ENCODE data around the gene GALK2.

DNA sequence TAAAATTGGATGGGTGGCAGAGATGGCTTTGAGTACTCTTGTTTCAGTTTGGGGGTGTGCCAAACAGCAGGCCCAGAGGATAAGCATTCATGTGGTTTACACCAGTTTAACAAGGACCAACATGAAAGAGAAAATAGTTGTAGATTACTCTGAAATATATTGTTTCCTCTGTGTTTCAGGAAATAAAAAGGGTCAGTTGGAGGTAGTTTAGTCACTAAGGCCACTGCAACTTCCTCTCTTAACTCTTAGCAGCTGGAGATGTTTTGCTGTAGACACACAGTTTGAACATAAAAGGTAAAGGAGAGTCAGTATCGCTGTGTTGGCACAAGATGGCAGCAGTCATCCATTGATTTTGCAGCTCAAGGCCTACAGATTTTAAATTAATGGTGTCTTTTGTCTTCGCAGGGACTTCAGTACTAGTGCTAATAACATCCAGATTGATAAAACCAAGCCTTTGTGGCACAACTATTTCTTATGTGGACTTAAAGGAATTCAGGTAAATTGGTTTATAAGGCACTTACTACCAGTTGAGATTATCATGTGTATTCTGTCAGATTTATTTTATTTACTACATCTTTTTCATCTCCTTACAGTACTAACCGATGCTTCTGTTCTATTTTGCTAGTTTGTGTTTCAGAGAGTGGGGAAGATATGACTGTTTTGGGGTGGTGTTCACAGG, 65.5 kb downstream of the GALK2 start:
- TF ChIP-seq, protein P1, sequence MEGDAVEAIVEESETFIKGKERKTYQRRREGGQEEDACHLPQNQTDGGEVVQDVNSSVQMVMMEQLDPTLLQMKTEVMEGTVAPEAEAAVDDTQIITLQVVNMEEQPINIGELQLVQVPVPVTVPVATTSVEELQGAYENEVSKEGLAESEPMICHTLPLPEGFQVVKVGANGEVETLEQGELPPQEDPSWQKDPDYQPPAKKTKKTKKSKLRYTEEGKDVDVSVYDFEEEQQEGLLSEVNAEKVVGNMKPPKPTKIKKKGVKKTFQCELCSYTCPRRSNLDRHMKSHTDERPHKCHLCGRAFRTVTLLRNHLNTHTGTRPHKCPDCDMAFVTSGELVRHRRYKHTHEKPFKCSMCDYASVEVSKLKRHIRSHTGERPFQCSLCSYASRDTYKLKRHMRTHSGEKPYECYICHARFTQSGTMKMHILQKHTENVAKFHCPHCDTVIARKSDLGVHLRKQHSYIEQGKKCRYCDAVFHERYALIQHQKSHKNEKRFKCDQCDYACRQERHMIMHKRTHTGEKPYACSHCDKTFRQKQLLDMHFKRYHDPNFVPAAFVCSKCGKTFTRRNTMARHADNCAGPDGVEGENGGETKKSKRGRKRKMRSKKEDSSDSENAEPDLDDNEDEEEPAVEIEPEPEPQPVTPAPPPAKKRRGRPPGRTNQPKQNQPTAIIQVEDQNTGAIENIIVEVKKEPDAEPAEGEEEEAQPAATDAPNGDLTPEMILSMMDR (IDR thresholded peaks at IDR 0.05; ENCODE audit: low read length), result peak; percentile 81
- no peak for TF ChIP-seq EZH2 (IDR thresholded peaks at IDR 0.05; ENCODE audit: borderline replicate concordance, low read length)

Measured in OCI-LY1 (cell line).